H9 (cell line): ENCODE results near the gene R3HDM4. TPM values are rescaled to one million over a fixed set of nuclear protein-coding genes. Genes with fewer than 3 reads are reported as not detected.

Experiments used
- DNase-seq: peaks from one replicate; pipeline ENCODE4 v3.0.0-alpha.2; 2017
- H2AFZ ChIP-seq: one replicate; pipeline ENCODE4 v1.6.1; 2013; ENCODE audit warnings: mild to moderate bottlenecking, low read length, control low read depth, moderate library complexity
- H2AK5ac ChIP-seq: 2 replicates; pipeline ENCODE4 v1.6.1; 2013; ENCODE audit warnings: low read length, control low read depth, mixed read lengths; ENCODE audit not compliant: insufficient read length
- H2BK120ac ChIP-seq: one replicate; pipeline ENCODE4 v1.6.1; 2013; ENCODE audit warnings: low read depth, mild to moderate bottlenecking, low read length, control low read depth, inconsistent platforms; ENCODE audit not compliant: poor library complexity, severe bottlenecking
- H2BK12ac ChIP-seq: 2 replicates; pipeline ENCODE4 v1.6.1; 2013; ENCODE audit warnings: low read length, control low read depth, mixed read lengths, low read depth; ENCODE audit not compliant: insufficient read length
- H2BK15ac ChIP-seq: 2 replicates; pipeline ENCODE4 v1.6.1; 2013; ENCODE audit warnings: low read depth, low read length, control low read depth
- H2BK20ac ChIP-seq: one replicate; pipeline ENCODE4 v1.6.1; 2013; ENCODE audit warnings: low read depth, mild to moderate bottlenecking, low read length, control low read depth, inconsistent platforms; ENCODE audit not compliant: poor library complexity, severe bottlenecking
- H2BK5ac ChIP-seq: 2 replicates; pipeline ENCODE4 v1.6.1; 2013; ENCODE audit warnings: low read length, control low read depth, mixed read lengths; ENCODE audit not compliant: insufficient read length
- H3K14ac ChIP-seq: 2 replicates; pipeline ENCODE4 v1.6.1; 2013; ENCODE audit warnings: low read length, control low read depth; ENCODE audit not compliant: insufficient read depth
- H3K18ac ChIP-seq: 2 replicates; pipeline ENCODE4 v1.6.1; 2013; ENCODE audit warnings: low read depth, mild to moderate bottlenecking, mixed read lengths, low read length, control low read depth; ENCODE audit not compliant: insufficient read length
- H3K23ac ChIP-seq: 2 replicates; pipeline ENCODE4 v1.6.1; 2013; ENCODE audit warnings: low read length, control low read depth, mixed read lengths, low read depth; ENCODE audit not compliant: insufficient read length
- H3K23me2 ChIP-seq: 2 replicates; pipeline ENCODE4 v1.6.1; 2013; ENCODE audit warnings: low read depth, mild to moderate bottlenecking, mixed read lengths, low read length, control low read depth; ENCODE audit not compliant: insufficient read length, poor library complexity, severe bottlenecking
- H3K27ac ChIP-seq: 2 replicates; pipeline ENCODE4 v1.5.1; 2013; ENCODE audit warnings: low read length, control low read depth, mixed read lengths, low read depth; ENCODE audit not compliant: insufficient read length
- H3K27me3 ChIP-seq: 2 replicates; pipeline ENCODE4 v1.6.1; 2013; ENCODE audit warnings: low read length, control low read depth, inconsistent platforms; ENCODE audit not compliant: insufficient read depth
- H3K4ac ChIP-seq: 2 replicates; pipeline ENCODE4 v1.6.1; 2013; ENCODE audit warnings: low read depth, mild to moderate bottlenecking, control low read depth, inconsistent platforms, low read length, moderate library complexity
- H3K4me1 ChIP-seq: 2 replicates; pipeline ENCODE4 v1.6.1; 2013; ENCODE audit warnings: low read length, control low read depth, inconsistent platforms; ENCODE audit not compliant: insufficient read depth
- H3K4me2 ChIP-seq: 2 replicates; pipeline ENCODE4 v1.6.1; 2013; ENCODE audit warnings: low read length, control low read depth, mixed read lengths; ENCODE audit not compliant: insufficient read length, insufficient read depth
- H3K56ac ChIP-seq: 2 replicates; pipeline ENCODE4 v1.6.1; 2013; ENCODE audit warnings: low read depth, mild to moderate bottlenecking, mixed read lengths, low read length, control low read depth; ENCODE audit not compliant: insufficient read length
- H3K79me1 ChIP-seq: 2 replicates; pipeline ENCODE4 v1.6.1; 2013; ENCODE audit warnings: low read depth, mild to moderate bottlenecking, moderate library complexity, low read length, control low read depth, inconsistent platforms; ENCODE audit not compliant: insufficient read depth, poor library complexity, severe bottlenecking
- H3K79me2 ChIP-seq: 2 replicates; pipeline ENCODE4 v1.6.1; 2013; ENCODE audit warnings: low read length, control low read depth, inconsistent platforms; ENCODE audit not compliant: insufficient read depth
- H3K9ac ChIP-seq: 2 replicates; pipeline ENCODE4 v1.6.1; 2013; ENCODE audit warnings: low read length, control low read depth, mixed read lengths; ENCODE audit not compliant: insufficient read length; ENCODE audit errors: extremely low read depth
- H3K9me3 ChIP-seq: one replicate; pipeline ENCODE4 v1.6.1; 2013; ENCODE audit warnings: low read depth, low read length, inconsistent platforms; ENCODE audit not compliant: control insufficient read depth
- H3T11ph ChIP-seq: one replicate; pipeline ENCODE4 v1.6.1; 2013; ENCODE audit warnings: mild to moderate bottlenecking, low read length, control low read depth, inconsistent platforms
- H4K20me1 ChIP-seq: one replicate; pipeline ENCODE4 v1.6.1; 2013; ENCODE audit not compliant: control insufficient read depth, insufficient read length, insufficient read depth
- H4K5ac ChIP-seq: 2 replicates; pipeline ENCODE4 v1.6.1; 2013; ENCODE audit warnings: low read depth, mild to moderate bottlenecking, mixed read lengths, low read length, control low read depth; ENCODE audit not compliant: insufficient read length
- H4K8ac ChIP-seq: replicated peaks from 2 replicates; pipeline ENCODE4 v1.6.1; 2013; ENCODE audit warnings: low read length, control low read depth, mixed read lengths, low read depth; ENCODE audit not compliant: insufficient read length
- H4K91ac ChIP-seq: 2 replicates; pipeline ENCODE4 v1.6.1; 2013; ENCODE audit warnings: low read depth, mild to moderate bottlenecking, moderate library complexity, mixed read lengths, low read length, control low read depth; ENCODE audit not compliant: insufficient read length
- H3K27ac Mint-ChIP-seq, 3 experiments: 2 replicates in 2 of 3; 3 replicates in 1 of 3; pipeline ENCODE4 v1.8.0; 2020 to 2021; ENCODE audit warnings: mixed read lengths in 3 of 3, mild to moderate bottlenecking in 1 of 3, moderate library complexity in 1 of 3
- H3K27me3 Mint-ChIP-seq: 2 replicates; pipeline ENCODE4 v1.8.0; 2021; ENCODE audit warnings: low read depth, mild to moderate bottlenecking, moderate library complexity, mixed read lengths
- H3K36me3 Mint-ChIP-seq, 3 experiments: 2 replicates in 2 of 3; 3 replicates in 1 of 3; pipeline ENCODE4 v1.8.0; 2020 to 2021; ENCODE audit warnings: low read depth in 3 of 3, mixed read lengths in 3 of 3; ENCODE audit not compliant: insufficient read depth in 1 of 3
- H3K4me1 Mint-ChIP-seq, 2 experiments: 2 replicates each; pipeline ENCODE4 v1.8.0; 2020; ENCODE audit warnings: mixed read lengths in 2 of 2
- H3K4me3 Mint-ChIP-seq, 2 experiments: 2 replicates in 1 of 2; 3 replicates in 1 of 2; pipeline ENCODE4 v1.8.0; 2020 to 2021; ENCODE audit warnings: mild to moderate bottlenecking in 2 of 2, mixed read lengths in 2 of 2, moderate library complexity in 1 of 2
- H3K9me3 Mint-ChIP-seq, 2 experiments: 2 replicates in 1 of 2; 3 replicates in 1 of 2; pipeline ENCODE4 v1.8.0; 2020; ENCODE audit warnings: mild to moderate bottlenecking in 2 of 2, mixed read lengths in 2 of 2, moderate library complexity in 1 of 2
- WGBS: extraction: QIAGEN DNeasy Blood & Tissue Kit; methylation state at CpG from one replicate; pipeline ENCODE4 v1.1.7; 2013; ENCODE audit warnings: missing lambda C conversion rate, low lambda C conversion rate, mixed read lengths; ENCODE audit not compliant: insufficient read length; ENCODE audit errors: extremely low coverage; 5-methylcytosine and 5-hydroxymethylcytosine counted together
- total RNA-seq: library from RNA; stranded (reverse); gene quantifications from 2 replicates; pipeline ENCODE4 v1.2.1, GENCODE V29; 2021
- TF ChIP-seq, protein P1 (sequence below): fragments of 200-600 bp; sonication (generic); conservative IDR thresholded peaks from 3 replicates; pipeline ENCODE4 v1.8.0; 2021; ENCODE audit warnings: antibody characterized with exemption, mild to moderate bottlenecking

The R3HDM4 gene
- total RNA-seq, 1 experiment from 2014 or later = 66.4 TPM

DNA sequence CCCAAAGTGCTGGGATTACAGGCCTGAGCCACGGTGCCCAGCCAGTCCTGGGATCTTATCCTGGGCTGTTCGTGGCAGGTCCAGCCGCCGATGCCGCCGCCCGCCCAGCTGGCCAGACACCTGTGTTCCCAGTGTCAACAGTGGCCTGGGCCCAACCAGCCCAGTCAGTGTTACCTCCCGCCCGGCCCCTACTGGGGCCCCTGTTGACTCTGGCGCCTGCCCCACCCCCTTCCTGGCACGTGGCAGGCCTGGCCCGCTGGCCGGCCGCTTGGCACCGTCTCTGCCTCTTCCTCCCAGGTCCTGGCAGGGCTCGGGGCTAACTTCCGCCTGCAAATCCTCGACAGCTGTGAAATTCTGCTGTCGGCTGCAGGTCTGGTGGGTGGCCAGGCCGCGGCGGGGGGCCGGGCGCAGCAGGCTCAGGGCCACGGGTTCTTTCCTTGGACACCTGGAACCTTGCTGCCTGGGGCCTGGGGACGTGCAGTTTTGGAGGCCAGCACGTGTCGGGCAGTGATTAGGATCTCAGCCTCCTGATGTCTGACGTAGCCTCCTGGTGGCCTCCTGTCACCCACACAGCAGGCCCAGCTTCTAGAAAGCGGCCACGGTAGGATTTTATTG, 22.0 kb upstream of the R3HDM4 start:
- no peak overlapping the region for H3K27ac ChIP-seq
- H3K4me1 ChIP-seq = no peaks in the 10 kb centered on the region
- H2AFZ ChIP-seq = no peak overlapping the region
- peaks cover 8 to 11% of the 10 kb centered on the region in 2 experiments; a peak in 2 of 4 replicates for H3K4me1 Mint-ChIP-seq
- H2AK5ac ChIP-seq = no peak overlapping the region
- no peak overlapping the region for H3K23ac ChIP-seq
- peaks cover 2% of the 10 kb centered on the region for H3K79me1 ChIP-seq
- H3K27ac Mint-ChIP-seq = no peak overlapping the region; a peak in 1 of 7 replicates
- no peaks in the 10 kb centered on the region for H3K27me3 Mint-ChIP-seq
- H3K36me3 Mint-ChIP-seq = peaks cover 10 to 56% (median 42%) of the 10 kb centered on the region in 3 experiments; a peak in 6 of 7 replicates
- no peak overlapping the region for H3K4me3 Mint-ChIP-seq
- H4K20me1 ChIP-seq = no peaks in the 10 kb centered on the region
- peaks cover 10% of the 10 kb centered on the region; the same call in 1 of the 2 replicates for H3K79me2 ChIP-seq
- H3K14ac ChIP-seq = no peak overlapping the region
- H2BK120ac ChIP-seq = no peak overlapping the region
- no peak overlapping the region for H3T11ph ChIP-seq
- no CpG with 5 or more reads among the region's 31 CpGs for WGBS
- H3K9me3 ChIP-seq = no peaks in the 10 kb centered on the region
- H3K9me3 Mint-ChIP-seq = no peaks in the 10 kb centered on the region
- H4K5ac ChIP-seq = no peak overlapping the region
- H2BK12ac ChIP-seq = no peak overlapping the region
- no peaks in the 10 kb centered on the region for H3K23me2 ChIP-seq
- no peak overlapping the region for H4K91ac ChIP-seq
- H4K8ac ChIP-seq = no peak overlapping the region
- H3K4ac ChIP-seq = no peak overlapping the region
- no peak overlapping the region for H3K56ac ChIP-seq
- no peak overlapping the region for H2BK5ac ChIP-seq
- no peak overlapping the region for H3K18ac ChIP-seq
- no peak overlapping the region for H3K9ac ChIP-seq
- no peaks in the 10 kb centered on the region for H3K27me3 ChIP-seq
- H2BK20ac ChIP-seq = no peak overlapping the region
- DNase-seq = no peak
- no peak overlapping the region for H3K4me2 ChIP-seq
- no peak overlapping the region; the same call in 1 of the 2 replicates for H2BK15ac ChIP-seq
- TF ChIP-seq, protein P1, sequence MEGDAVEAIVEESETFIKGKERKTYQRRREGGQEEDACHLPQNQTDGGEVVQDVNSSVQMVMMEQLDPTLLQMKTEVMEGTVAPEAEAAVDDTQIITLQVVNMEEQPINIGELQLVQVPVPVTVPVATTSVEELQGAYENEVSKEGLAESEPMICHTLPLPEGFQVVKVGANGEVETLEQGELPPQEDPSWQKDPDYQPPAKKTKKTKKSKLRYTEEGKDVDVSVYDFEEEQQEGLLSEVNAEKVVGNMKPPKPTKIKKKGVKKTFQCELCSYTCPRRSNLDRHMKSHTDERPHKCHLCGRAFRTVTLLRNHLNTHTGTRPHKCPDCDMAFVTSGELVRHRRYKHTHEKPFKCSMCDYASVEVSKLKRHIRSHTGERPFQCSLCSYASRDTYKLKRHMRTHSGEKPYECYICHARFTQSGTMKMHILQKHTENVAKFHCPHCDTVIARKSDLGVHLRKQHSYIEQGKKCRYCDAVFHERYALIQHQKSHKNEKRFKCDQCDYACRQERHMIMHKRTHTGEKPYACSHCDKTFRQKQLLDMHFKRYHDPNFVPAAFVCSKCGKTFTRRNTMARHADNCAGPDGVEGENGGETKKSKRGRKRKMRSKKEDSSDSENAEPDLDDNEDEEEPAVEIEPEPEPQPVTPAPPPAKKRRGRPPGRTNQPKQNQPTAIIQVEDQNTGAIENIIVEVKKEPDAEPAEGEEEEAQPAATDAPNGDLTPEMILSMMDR = no peak
